GM13977 (cell line): ENCODE measurements around the gene ALPL.
A peak's percentile ranks its signal among the peaks of the same experiment; 100 is the strongest.

ENCODE experiments used
- DNase-seq: peaks from one replicate; pipeline ENCODE4 v3.0.0; 2012; ENCODE audit warnings: low spot score
- CTCF ChIP-seq: IDR thresholded peaks from 2 replicates; pipeline ENCODE4 v1.5.1; 2012; ENCODE audit warnings: mild to moderate bottlenecking, control low read depth; ENCODE audit not compliant: insufficient read depth; ENCODE audit errors: extremely low read depth, missing control alignments
- in situ Hi-C: fragments of 300-500 bp; cut with MboI; formaldehyde crosslinking; loops from one replicate; pipeline ENCODE4 v1.12.0; 2022; ENCODE audit warnings: low sequenced_read_pairs, low pct_unique_long_range_greater_than_20kb, mixed read lengths, inconsistent platforms; ENCODE audit not compliant: unreplicated experiment

Gene ALPL

GRCh38 chr1:21507511-21508270 lies 1.5 kb upstream of the ALPL start:
- in situ Hi-C loops = no loop called here
- TF ChIP-seq CTCF = no peak
- no peak for DNase-seq

GRCh38 chr1:21508580-21509350 lies 458 bp upstream of the ALPL start:
- TF ChIP-seq CTCF = peak; percentile 87
- in situ Hi-C loops = no loop called here
- DNase-seq = peak; percentile 92

GRCh38 chr1:21510113-21510493 lies 880 bp downstream of the ALPL start:
- DNase-seq = no peak
- in situ Hi-C loops = no loop called here

GRCh38 chr1:21510885-21511578 lies 1.8 kb downstream of the ALPL start:
- DNase-seq = no peak
- no peak for TF ChIP-seq CTCF
- in situ Hi-C loops = no loop called here

More at GRCh38 chr1:21510113-21510493, 880 bp downstream of the ALPL start:
- no peak for TF ChIP-seq CTCF

GRCh38 chr1:21511579-21512522 lies 2.6 kb downstream of the ALPL start:
- in situ Hi-C loops = no loop called here
- TF ChIP-seq CTCF = no peak
- DNase-seq = no peak
